Left renal cortex interstitium (tissue), 4 donors: ENCODE measurements around the gene ZSCAN10. TPM values are rescaled to one million over a fixed set of nuclear protein-coding genes. Genes with fewer than 3 reads are reported as not detected.

Experiments used
- DNase-seq, 4 donors: peaks; one replicate each; pipeline ENCODE4 v3.0.0-alpha.2; 2013; ENCODE audit warnings: low read depth in 4 of 4, low spot score in 2 of 4, missing footprints in 1 of 4
- polyA plus RNA-seq, 4 donors: library from polyadenylated mRNA; unstranded; fragments of 120-200 nt; gene quantifications; one replicate each; pipeline ENCODE4 v1.2.1, GENCODE V29; 2013; ENCODE audit not compliant: insufficient read length in 4 of 4

ZSCAN10 gene
- polyA plus RNA-seq, 4 donors, result 0.18 to 0.49 (median 0.20) TPM

DNA sequence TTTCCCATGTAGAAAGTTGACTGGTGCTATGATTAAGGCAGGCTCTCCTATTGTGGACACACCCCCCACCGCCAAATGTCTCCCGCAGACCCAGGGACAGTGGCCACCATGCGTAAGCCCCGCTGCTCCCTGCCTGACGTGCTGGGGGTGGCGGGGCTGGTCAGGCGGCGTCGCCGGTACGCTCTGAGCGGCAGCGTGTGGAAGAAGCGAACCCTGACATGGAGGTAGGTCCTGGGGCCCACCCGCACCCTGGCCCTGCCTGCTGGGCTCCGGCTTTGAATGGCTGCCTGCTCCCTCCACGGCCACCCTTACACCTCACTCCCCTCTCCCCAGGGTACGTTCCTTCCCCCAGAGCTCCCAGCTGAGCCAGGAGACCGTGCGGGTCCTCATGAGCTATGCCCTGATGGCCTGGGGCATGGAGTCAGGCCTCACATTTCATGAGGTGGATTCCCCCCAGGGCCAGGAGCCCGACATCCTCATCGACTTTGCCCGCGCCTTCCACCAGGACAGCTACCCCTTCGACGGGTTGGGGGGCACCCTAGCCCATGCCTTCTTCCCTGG is 49.1 kb downstream of the ZSCAN10 start:
- no peak for DNase-seq

DNA sequence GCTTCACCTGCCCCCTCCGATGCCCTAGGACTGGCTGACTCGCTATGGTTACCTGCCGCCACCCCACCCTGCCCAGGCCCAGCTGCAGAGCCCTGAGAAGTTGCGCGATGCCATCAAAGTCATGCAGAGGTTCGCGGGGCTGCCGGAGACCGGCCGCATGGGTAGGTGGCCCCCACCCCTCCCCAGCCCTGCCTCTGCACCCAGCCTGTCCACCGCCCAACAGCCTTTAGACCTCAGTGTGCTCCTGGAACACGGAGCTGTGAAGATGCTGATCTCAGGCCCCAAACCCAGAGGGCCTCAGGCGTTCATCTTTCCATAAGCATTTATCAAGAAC is 51.7 kb downstream of the ZSCAN10 start:
- DNase-seq, result no peak

DNA sequence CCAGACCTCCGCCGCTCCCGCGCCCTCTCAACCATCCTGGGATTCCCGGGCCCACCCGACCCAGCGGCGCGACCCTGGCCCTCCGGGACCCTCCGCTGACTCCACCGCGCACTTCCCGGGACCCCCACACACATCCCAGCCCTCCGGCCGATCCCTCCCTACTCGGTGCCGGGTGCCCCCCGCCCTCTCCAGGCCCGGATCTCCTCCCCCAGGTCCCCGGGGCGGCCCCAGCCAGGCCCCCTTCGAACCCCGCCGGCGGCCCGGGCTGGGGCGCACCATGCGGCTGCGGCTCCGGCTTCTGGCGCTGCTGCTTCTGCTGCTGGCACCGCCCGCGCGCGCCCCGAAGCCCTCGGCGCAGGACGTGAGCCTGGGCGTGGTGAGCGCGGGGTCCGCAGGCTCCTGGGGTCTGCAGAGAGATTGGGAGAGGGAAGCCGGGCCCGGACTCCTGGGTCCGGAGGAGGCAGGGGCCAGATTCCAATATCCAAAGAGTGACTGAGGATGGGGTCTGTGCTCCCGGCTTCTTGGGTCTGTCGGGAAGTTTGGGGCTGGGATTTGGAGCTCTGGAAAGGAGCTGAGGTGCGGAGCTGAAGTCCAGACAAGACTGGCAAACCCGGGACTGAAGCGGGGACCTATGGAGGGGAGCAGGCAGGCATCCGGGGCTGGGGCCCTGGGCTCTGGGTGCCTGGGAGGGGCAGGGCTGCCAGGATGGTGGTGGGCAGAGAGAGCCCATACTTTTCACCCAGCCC is 52.3 kb downstream of the ZSCAN10 start:
- no peak for DNase-seq

DNA sequence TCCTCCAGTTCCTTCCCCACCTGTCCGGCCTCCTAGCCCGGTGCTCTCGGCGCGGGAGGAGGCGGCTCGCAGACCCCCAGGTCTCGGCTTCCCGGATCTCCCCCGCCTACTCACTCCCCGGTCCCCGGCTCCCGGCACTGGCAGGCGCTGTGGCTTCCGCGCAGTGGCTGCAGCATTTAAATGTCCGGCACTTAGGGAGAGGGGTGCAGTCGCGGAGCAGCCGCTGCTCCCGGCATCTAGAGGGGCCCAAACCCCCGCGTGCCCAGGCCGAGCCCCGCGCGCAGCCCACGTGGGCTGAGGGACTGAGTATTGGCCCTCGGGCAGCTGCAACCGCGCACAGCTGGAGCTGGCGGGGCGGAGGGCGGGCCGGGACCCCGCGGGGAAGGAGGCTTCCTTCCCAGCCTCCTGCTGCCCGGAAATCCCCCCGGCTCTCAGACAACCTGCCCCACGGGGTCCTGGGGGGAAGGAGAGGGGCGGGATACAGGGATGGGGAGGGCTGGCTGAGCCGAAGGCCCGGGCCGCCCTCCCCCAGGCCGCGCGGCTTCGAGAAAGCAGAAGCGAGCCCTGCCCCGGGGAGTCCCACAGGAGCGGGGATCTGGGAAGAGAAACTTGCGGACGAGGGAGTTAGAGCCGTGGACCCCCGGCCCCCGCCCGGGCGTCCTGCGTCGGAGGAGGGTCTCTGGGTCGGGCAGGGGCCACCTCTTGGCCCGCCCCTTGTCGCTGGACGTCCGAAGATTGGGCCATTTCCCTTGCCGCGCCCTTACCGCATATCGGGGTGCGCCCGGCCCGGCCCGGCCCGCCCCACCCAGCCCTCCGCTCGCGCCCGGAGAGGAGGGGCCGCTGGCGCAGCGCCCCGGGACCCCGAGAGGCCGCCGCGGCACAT is 53.1 kb downstream of the ZSCAN10 start, which contains the start of gene MMP25:
MMP25 (plus strand) TSS at position 804 of the 883 bp plus-strand sequence. CDS start 357 bp downstream, outside the sequence.
- DNase-seq, result no peak

DNA sequence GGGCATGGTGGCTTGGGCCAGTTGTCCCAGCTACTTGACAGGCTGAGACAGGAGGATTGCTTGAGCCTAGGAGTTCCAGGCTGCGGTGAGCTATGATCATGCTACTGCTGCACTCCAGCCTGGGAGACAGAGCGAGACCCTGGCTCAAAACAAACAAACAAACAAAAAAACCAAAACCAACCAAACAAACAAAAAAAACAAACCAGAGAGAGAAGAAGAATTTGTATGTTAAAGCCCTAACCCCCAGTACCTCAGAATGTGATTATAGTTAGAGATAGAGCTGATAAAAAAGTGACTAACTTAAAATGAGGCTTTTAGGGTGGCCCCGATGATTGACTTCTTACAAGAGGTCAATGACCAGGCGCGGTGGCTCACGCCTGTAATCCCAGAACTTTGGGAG is 54.4 kb downstream of the ZSCAN10 start:
- DNase-seq, result no peak

DNA sequence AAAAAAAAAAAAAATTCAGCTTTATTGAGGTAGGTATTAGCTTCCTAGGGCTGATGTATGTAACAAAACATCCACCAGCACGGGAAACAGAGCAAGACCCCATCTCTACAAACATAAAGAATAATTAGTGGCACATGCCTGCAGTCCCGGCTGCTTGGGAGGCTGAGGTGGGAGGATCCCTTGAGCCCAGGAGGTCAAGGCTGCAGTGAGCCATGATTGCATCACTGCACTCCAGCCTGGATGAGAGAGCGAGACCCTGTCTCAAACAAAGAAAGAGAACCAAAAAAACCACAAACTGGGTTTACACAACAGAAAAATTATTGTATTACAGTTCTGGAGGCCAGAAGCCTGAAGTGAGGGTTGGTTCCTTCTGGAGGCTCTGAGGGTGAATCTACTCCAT is 56.7 kb downstream of the ZSCAN10 start:
- no peak for DNase-seq

DNA sequence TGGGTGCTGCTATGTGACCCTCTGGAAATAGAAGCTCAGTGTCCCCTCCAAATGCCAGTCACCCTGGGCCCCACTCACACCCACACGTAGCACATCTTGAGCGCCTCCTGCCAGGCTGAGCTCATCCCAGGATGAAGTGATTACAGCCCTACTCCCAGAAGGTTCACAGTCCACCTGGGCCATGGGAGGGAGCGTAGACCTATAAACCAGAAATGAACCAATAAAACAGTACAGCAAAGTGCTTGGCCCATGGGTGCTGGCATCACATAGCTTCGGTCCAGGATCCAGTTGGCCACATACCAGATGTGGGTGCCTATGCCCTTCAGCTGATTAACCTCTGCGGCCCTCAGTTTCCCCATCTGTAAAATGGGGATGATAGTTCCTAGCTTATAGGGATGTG is 60.2 kb downstream of the ZSCAN10 start:
- DNase-seq, result no peak

Other genes starting within 250 kb of the ZSCAN10 start
- 10 to 100 TPM in 1 of 4 donors, 1 to 10 TPM in 3; 6.3 to 16.6 (median 8.4) TPM for gene PRSS22, start 241.1 kb downstream of the ZSCAN10 start, polyA plus RNA-seq
- 10 to 100 TPM; 21.9 to 38.4 (median 27.9) TPM for gene FLYWCH2, start 216.1 kb downstream of the ZSCAN10 start, polyA plus RNA-seq
- gene FLYWCH1, start 187.4 kb downstream of the ZSCAN10 start, polyA plus RNA-seq, result 10 to 100 TPM; 19.3 to 40.9 (median 25.4) TPM
- 1 to 10 TPM; 1.1 to 2.7 (median 2.3) TPM for gene KREMEN2, start 135.0 kb downstream of the ZSCAN10 start, polyA plus RNA-seq
- gene PAQR4, start 129.9 kb downstream of the ZSCAN10 start, polyA plus RNA-seq, result 10 to 100 TPM in 2 of 4 donors, 1 to 10 TPM in 2; 8.7 to 11.4 (median 9.9) TPM
- gene PKMYT1, start 118.8 kb downstream of the ZSCAN10 start, polyA plus RNA-seq, result 10 to 100 TPM in 3 of 4 donors, 1 to 10 TPM in 1; 9.8 to 29.0 (median 20.1) TPM
- 1 to 10 TPM; 2.2 to 4.8 (median 2.9) TPM for gene CLDN9, start 86.4 kb downstream of the ZSCAN10 start, polyA plus RNA-seq
- 10 to 100 TPM; 32.8 to 39.4 (median 35.9) TPM for gene CLDN6, start 81.1 kb downstream of the ZSCAN10 start, polyA plus RNA-seq
- 10 to 100 TPM; 10.1 to 23.1 (median 16.9) TPM for gene TNFRSF12A, start 78.9 kb downstream of the ZSCAN10 start, polyA plus RNA-seq
- gene HCFC1R1, start 75.4 kb downstream of the ZSCAN10 start, polyA plus RNA-seq, result 10 to 100 TPM; 54.2 to 86.5 (median 68.9) TPM
- 10 to 100 TPM; 28.5 to 36.4 (median 33.1) TPM for gene THOC6, start 75.3 kb downstream of the ZSCAN10 start, polyA plus RNA-seq
- gene BICDL2, start 62.4 kb downstream of the ZSCAN10 start, polyA plus RNA-seq, result 1 to 10 TPM; 1.5 to 6.9 (median 2.5) TPM
- gene MMP25, start 52.7 kb downstream of the ZSCAN10 start, polyA plus RNA-seq, result 1 to 10 TPM in 2 of 4 donors, under 1 TPM in 2; 0.51 to 3.2 (median 1.2) TPM
- gene IL32, start 33.7 kb downstream of the ZSCAN10 start, polyA plus RNA-seq, result 10 to 100 TPM; 28.2 to 40.2 (median 32.9) TPM
- gene ZNF205, start 13.3 kb upstream of the ZSCAN10 start, polyA plus RNA-seq, result 10 to 100 TPM; 15.7 to 22.6 (median 17.8) TPM
- 10 to 100 TPM in 3 of 4 donors, 1 to 10 TPM in 1; 9.6 to 16.4 (median 15.4) TPM for gene ZNF213, start 35.7 kb upstream of the ZSCAN10 start, polyA plus RNA-seq
- not detected for gene OR1F1, start 88.9 kb upstream of the ZSCAN10 start, polyA plus RNA-seq
- gene ZNF200, start 135.9 kb upstream of the ZSCAN10 start, polyA plus RNA-seq, result 10 to 100 TPM; 12.2 to 14.3 (median 13.3) TPM
- gene MEFV, start 157.3 kb upstream of the ZSCAN10 start, polyA plus RNA-seq, result under 1 TPM; 0.16 to 0.51 (median 0.29) TPM
- 10 to 100 TPM; 42.5 to 53.0 (median 48.0) TPM for gene ZNF263, start 184.2 kb upstream of the ZSCAN10 start, polyA plus RNA-seq
- gene TIGD7, start 206.1 kb upstream of the ZSCAN10 start, polyA plus RNA-seq, result 10 to 100 TPM in 3 of 4 donors, 1 to 10 TPM in 1; 9.9 to 14.2 (median 12.9) TPM
- gene ZNF75A, start 206.2 kb upstream of the ZSCAN10 start, polyA plus RNA-seq, result 10 to 100 TPM; 36.3 to 65.8 (median 55.8) TPM